Measurements from ENCODE around the gene DCDC2B. TPM values are rescaled to one million over a fixed set of nuclear protein-coding genes. Genes with fewer than 3 reads are reported as not detected.
"Not testable (repeated sequence)": the region's sequence is repeated elsewhere in the genome, so short reads cannot be mapped to it uniquely, and the experiment has no call there.

The DCDC2B gene
- total RNA-seq, 2 experiments from 2014 or later: not detected

DNA sequence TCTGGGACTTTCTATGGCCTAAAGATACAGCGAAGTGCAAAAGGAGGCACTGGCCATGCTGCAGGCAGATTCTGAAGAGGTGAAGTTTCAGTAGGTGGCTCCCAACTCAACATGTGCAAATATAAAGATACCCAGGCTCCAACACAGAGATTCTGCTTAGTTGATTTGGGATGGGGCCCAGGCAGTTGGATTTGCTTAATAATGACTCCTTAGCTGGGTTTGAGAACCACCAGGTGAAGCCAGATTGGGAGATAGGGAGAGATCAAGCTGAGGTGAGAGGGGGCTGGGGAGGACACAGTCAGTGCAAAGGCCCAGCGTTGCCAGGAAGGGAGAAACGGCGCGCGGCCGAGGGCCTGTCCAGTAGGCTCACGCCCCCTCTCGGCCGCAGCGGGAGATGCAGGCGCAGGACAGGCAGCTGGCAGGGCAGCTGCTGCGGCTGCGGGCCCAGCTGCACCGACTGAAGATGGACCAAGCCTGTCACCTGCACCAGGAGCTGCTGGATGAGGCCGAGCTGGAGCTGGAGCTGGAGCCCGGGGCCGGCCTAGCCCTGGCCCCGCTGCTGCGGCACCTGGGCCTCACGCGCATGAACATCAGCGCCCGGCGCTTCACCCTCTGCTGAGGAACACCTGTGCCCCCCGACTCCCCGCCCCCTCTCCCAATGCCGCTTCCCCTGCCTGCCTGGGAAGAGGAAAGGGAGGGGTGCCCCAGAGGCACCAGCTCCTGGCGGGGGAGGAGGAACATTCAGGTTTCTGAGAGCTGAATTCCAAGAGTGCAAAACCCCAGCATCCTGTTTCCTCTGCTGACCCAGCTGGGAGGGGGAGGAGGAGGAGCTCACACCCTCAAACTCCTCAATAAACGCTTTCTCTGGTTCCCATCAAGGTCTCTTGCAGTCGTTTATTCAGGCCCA lies 39.3 kb downstream of the DCDC2B start:
- intact Hi-C loops (cut with micrococcal nuclease): loop anchor here (1.0 to 2.0 kb wide), 2 partner anchors 8 to 25 kb away; partner anchors contain the start of genes EIF3I and TMEM234
- Mint-ChIP-seq H3K9me3 (no peaks in the 10 kb centered on the region), H3K4me1 (ENCODE audit: low read depth) (peaks cover 44% of the 10 kb centered on the region), H3K27ac (peak overlapping the region; percentile 97), H3K36me3 (peaks cover 19% of the 10 kb centered on the region), H3K4me3 (peak overlapping the region; percentile 60), H3K27me3 (no peaks in the 10 kb centered on the region)
- ChIA-PET POLR2A (interaction anchor here (0.6 to 4.3 kb wide), 8 partner anchors 7 to 88 kb away, joined by 3 to 37 read pairs (median 5); partner anchors contain the start of genes HDAC1 and MARCKSL1), CTCF (interaction anchor here (0.7 to 5.8 kb wide), 35 partner anchors 8 to 165 kb away, joined by 3 to 65 read pairs (median 4); partner anchors contain the start of genes BSDC1, CCDC28B, EIF3I and HDAC1)
- DNase-seq: peak; percentile 89

DNA sequence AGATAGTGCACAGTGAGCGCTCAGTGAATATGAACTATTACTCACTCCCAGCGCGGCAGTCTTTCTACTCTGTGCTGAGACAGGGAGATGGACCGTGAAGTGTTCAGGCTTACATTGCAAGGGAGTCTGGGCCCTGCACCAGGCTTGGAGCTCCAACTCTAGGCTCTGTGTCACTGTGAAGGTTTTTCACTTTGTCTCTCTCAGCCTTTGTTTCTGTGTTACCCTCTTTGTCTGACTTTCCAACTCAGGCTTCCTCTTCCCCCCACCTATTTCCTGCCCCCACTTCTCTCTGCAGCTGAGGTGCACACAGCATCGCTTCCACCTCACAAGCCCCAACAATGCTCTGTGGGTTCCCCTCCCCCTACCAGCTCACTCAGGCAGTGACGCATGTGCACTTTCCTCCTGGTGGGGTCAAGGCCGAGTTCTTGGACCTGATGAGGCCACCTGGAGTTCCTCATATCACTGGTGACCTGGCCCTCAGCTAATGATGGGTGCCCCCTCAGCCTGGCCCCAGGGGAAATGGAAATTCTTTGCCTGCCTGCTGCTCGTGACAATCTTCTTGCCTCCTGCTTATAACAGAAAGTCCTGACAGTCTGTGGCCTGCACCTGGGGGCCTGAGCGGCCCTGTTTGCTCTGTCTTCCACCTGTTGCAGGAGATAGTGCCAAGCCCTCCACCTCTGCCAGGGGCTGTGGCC lies 41.1 kb downstream of the DCDC2B start:
- POLR2A ChIA-PET: interaction anchor here (0.7 to 4.3 kb wide), 15 partner anchors 9 to 236 kb away, joined by 3 to 37 read pairs (median 3); partner anchors contain the start of genes BSDC1, HDAC1, KHDRBS1 and KPNA6
- intact Hi-C loops (cut with micrococcal nuclease): loop anchor here (1.0 to 2.0 kb wide), 7 partner anchors 23 to 145 kb away; partner anchors contain the start of genes BSDC1, EIF3I, HDAC1 and MARCKSL1
- H3K27ac Mint-ChIP-seq: peak overlapping the region; percentile 97
- peaks cover 49% of the 10 kb centered on the region for H3K4me1 Mint-ChIP-seq (ENCODE audit: low read depth)
- CTCF ChIA-PET: interaction anchor here (0.8 to 5.8 kb wide), 8 partner anchors 10 to 142 kb away, joined by 3 to 65 read pairs (median 24); partner anchors contain the start of genes EIF3I, HDAC1 and TMEM234
- H3K36me3 Mint-ChIP-seq: peaks cover 25% of the 10 kb centered on the region
- no peaks in the 10 kb centered on the region for H3K27me3 Mint-ChIP-seq
- peak overlapping the region; percentile 96 for H3K4me3 Mint-ChIP-seq
- H3K9me3 Mint-ChIP-seq: no peaks in the 10 kb centered on the region
- DNase-seq: peak; percentile 91

DNA sequence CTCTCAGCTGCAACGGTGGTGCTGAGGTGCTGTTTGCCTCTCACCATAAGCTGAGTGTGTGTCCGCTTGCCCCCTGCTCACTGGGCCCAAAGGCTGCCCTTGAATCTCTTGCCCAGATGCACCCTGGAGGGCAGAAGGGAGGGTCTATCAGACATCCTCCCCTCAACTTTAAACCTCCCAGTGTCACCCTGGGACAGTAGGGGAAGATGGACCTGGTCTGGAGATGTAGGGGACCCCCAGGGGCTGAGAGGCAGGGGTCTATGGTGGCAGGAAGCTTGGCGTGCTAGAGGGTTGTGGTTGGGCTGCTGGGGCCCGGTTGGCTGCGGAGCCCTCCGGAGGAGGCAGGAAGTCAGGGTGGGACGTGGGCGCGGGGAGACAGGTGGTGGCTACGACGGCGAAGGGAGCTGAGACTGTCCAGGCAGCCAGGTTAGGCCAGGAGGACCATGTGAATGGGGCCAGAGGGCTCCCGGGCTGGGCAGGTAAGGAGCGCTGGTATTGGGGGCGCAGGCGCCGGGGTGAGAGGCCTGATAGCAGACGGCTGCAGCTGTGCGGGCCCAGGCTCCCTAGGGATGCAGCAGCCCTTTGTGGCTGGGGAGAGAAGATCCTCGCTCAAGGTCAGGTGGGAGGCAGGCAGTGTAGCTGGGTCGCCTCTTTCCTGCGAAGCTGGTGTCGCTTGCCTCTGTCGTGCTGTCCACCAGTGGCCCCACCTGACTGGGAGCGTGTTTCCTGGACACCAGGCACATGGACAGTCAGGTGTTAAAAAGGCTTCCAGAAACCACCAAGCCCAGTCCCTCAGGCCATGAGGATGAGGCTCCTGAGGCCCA lies 42.2 kb downstream of the DCDC2B start, which contains the start of gene LCK:
LCK (plus strand) TSS at position 373 of the 824 bp plus-strand sequence. CDS start 23,065 bp downstream, outside the sequence.
- Mint-ChIP-seq H3K9me3 (no peaks in the 10 kb centered on the region), H3K27ac (peak within 1 kb of the TSS; percentile 97), H3K4me3 (peak within 1 kb of the TSS; percentile 96), H3K4me1 (ENCODE audit: low read depth) (peaks cover 53% of the 10 kb centered on the region), H3K27me3 (no peaks in the 10 kb centered on the region), H3K36me3 (peaks cover 28% of the 10 kb centered on the region)
- ChIA-PET CTCF (interaction anchor here (0.9 to 5.8 kb wide), 4 partner anchors 12 to 53 kb away, joined by 3 to 65 read pairs (median 40); partner anchors contain the start of gene HDAC1), POLR2A (interaction anchor here (0.7 to 4.3 kb wide), 10 partner anchors 8 to 143 kb away, joined by 3 to 37 read pairs (median 5); partner anchors contain the start of genes BSDC1, CCDC28B, HDAC1 and MARCKSL1)
- intact Hi-C loops (cut with micrococcal nuclease): loop anchor here (1.0 to 2.0 kb wide), 6 partner anchors 22 to 144 kb away; partner anchors contain the start of genes BSDC1, HDAC1, MARCKSL1 and TXLNA
- peak; percentile 89 for DNase-seq

DNA sequence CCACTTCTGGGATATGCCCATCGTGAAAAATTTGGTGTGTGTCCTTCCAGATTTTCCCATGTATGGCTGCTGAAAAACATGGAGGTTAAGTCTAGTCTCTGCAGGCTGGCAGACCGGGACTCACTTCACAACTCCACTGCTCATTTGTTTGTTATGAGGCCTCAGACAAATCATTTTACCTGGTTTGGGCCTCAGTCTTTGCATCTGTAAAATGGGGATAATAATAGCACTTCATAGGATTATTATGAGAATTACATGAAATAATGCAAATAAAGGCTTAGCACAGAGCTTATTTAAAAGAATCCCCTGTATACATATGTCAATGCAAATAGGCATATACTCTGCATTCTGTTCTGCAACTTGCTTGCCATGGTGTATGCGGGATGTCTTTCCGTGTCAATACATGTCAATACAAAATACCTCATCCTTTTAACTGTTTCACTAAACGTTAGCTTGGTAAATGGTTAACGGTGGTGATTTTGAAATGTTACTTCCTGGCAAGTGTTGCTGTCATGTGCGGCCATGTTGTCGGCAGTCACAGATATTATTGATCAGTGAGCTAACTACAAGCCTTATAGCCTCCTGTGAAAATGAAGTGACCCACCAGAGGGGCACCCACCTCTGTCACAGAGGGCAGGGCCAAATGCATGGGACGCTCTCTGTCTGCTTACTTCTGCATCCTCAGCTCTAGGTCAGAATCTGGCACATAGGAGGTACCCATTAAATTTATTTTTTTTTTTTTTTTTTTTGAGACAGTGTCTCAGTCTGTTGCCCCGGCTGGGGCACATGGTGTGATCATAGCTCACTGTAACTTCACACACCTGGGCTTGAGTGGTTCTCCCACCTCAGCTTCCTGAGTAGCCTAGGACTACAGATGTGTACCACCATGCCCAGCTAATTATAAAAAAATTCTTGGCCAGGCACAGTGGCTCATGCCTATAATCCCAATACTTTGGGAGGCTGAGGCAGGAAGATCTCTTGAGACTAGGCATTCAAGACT lies 46.5 kb downstream of the DCDC2B start:
- ChIA-PET CTCF (interaction anchor here (0.6 to 2.8 kb wide), 6 partner anchors 10 to 579 kb away, joined by 3 to 7 read pairs (median 3); partner anchors contain the start of genes HDAC1 and TXLNA), POLR2A (interaction anchor here (0.5 to 1.8 kb wide), 6 partner anchors 8 to 81 kb away, joined by 3 to 13 read pairs (median 4); partner anchors contain the start of genes HDAC1, MARCKSL1 and TXLNA)
- H3K4me1 Mint-ChIP-seq (ENCODE audit: low read depth): peaks cover 42% of the 10 kb centered on the region
- H3K27me3 Mint-ChIP-seq: no peaks in the 10 kb centered on the region
- peak overlapping the region; percentile 93 for H3K27ac Mint-ChIP-seq
- H3K4me3 Mint-ChIP-seq: peak overlapping the region; percentile 77
- DNase-seq: peak; percentile 53
- peaks cover 41% of the 10 kb centered on the region for H3K36me3 Mint-ChIP-seq
- intact Hi-C loops (cut with micrococcal nuclease): loop anchor here (1.0 kb wide), 1 partner anchor 8 kb away; no protein-coding TSS in a partner anchor
- H3K9me3 Mint-ChIP-seq: no peaks in the 10 kb centered on the region

DNA sequence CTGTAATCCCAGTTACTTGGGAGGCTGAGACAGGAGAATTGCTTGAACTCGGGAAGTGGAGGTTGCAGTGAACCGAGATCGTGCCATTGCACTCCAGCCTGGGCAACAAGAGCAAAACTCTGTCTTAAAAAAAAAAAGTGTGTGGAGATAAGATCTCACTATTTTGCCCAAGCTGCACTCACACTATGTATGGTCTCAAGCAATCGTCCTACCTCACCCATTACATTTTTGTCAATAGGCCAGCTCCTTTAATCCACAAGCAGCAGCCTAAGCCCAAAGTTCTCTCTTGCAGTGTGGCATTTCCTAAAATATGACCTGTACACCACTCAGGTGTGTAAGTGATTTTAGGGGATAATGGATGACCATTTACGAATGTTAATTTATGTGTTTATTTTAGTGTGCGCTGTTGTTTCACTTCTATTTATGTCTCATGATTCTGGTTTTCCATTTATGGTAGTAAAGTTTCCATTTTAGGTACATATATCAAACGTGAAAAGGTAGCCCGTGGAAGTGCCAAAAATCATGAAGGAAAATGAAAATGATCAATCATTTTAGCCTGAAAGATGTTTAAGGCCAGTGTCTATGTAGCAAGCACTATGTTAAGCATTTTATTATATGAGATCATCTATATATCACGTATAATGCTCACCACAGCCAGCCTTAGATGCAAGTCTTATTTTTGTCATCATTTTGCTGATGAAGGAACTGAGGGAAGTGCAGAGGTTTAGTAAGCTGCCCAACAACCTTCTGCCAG lies 47.8 kb downstream of the DCDC2B start:
- ChIA-PET CTCF (interaction anchor here (0.7 to 1.3 kb wide), 4 partner anchors 8 to 14 kb away, joined by 3 to 6 read pairs (median 4); no protein-coding TSS in a partner anchor), POLR2A (interaction anchor here (0.8 to 1.8 kb wide), 2 partner anchors 77 to 79 kb away, joined by 3 to 6 read pairs; partner anchors contain the start of genes MARCKSL1 and TXLNA)
- peak overlapping the region; percentile 78 for H3K4me3 Mint-ChIP-seq
- no peaks in the 10 kb centered on the region for H3K9me3 Mint-ChIP-seq
- peaks cover 41% of the 10 kb centered on the region for H3K36me3 Mint-ChIP-seq
- peak overlapping the region; percentile 96 for H3K27ac Mint-ChIP-seq
- intact Hi-C loops (cut with micrococcal nuclease): no loop called here
- DNase-seq: no peak
- peaks cover 39% of the 10 kb centered on the region for H3K4me1 Mint-ChIP-seq (ENCODE audit: low read depth)
- H3K27me3 Mint-ChIP-seq: no peaks in the 10 kb centered on the region

DNA sequence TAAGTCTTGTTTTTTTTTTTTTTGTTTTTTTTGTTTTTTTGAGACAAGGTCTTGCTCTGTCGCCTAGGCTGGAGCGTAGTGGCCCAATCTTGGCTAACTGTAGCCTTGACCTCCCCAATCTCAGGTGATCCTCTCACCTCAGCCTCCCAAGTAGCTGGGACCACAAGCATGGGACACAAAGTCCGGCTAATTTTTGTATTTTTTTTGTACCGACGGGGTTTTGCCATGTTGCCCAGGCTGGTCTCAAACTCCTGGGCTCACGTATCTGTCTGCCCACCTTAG lies 48.3 kb downstream of the DCDC2B start:
- Mint-ChIP-seq H3K4me1 (ENCODE audit: low read depth) (peaks cover 39% of the 10 kb centered on the region), H3K36me3 (peaks cover 36% of the 10 kb centered on the region), H3K9me3 (no peaks in the 10 kb centered on the region), H3K4me3 (peak overlapping the region; percentile 78), H3K27ac (peak overlapping the region; percentile 96), H3K27me3 (no peaks in the 10 kb centered on the region)
- ChIA-PET CTCF (interaction anchor here (1.3 kb wide), 1 partner anchor 9 kb away, joined by 4 read pairs; no protein-coding TSS in a partner anchor), POLR2A (interaction anchor here (0.8 kb wide), 1 partner anchor 79 kb away, joined by 3 read pairs; the partner anchor contains the start of gene MARCKSL1)
- intact Hi-C loops (cut with micrococcal nuclease): no loop called here
- no peak for DNase-seq

DNA sequence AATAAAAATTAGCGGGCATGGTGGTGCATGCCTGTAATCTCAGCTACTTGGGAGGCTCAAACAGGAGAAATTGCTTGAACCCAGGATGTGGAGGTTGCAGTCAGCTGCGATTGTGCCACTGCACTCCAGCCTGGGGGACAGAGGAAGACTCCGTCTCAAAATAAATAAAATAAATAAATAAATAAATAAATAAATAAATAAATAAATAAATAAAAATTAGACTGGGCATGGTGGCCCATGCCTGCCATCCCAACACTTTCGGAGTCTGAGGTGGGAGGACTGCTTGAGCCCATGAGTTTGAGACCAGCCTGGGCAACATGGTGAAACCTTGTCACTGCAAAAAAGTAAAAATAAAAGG lies 54.3 kb downstream of the DCDC2B start:
- H3K36me3 Mint-ChIP-seq: peaks cover 21% of the 10 kb centered on the region
- not testable (repeated sequence) for H3K27ac Mint-ChIP-seq, DNase-seq, H3K4me3 Mint-ChIP-seq, H3K9me3 Mint-ChIP-seq, H3K27me3 Mint-ChIP-seq
- intact Hi-C loops (cut with micrococcal nuclease): loop anchor here (1.0 kb wide), 1 partner anchor 8 kb away; no protein-coding TSS in a partner anchor
- H3K4me1 Mint-ChIP-seq (ENCODE audit: low read depth): peaks cover 54% of the 10 kb centered on the region
- ChIA-PET POLR2A (interaction anchor here (1.1 kb wide), 1 partner anchor 12 kb away, joined by 3 read pairs; the partner anchor contains the start of gene LCK), CTCF (interaction anchor here (1.0 to 4.0 kb wide), 3 partner anchors 9 to 23 kb away, joined by 3 to 17 read pairs (median 5); partner anchors contain the start of gene FAM167B)

DNA sequence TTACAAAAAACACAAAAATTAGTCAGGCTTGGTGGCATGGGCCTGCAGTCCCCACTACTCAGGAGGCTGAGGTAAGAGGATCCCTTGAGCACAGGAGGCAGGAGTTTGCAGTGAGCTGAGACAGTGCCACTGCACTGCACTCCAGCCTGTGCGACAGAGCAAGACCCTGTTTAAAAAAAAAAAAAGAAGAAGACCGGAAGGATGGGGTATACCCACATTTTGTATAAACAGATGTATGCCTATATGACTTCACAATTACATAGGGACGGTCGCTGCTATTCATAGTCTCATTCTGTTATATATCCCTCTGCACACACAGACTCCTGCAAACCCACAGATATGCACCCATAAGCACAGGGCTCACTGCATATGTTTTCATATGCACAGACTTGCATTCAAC lies 54.9 kb downstream of the DCDC2B start:
- ChIA-PET POLR2A (no interaction called here), CTCF (interaction anchor here (1.0 to 4.0 kb wide), 3 partner anchors 10 to 23 kb away, joined by 3 to 17 read pairs (median 5); partner anchors contain the start of gene FAM167B)
- Mint-ChIP-seq H3K27me3 (no peaks in the 10 kb centered on the region), H3K9me3 (no peaks in the 10 kb centered on the region), H3K27ac (peak overlapping the region; percentile 85), H3K4me1 (ENCODE audit: low read depth) (peaks cover 52% of the 10 kb centered on the region), H3K4me3 (no peak overlapping the region), H3K36me3 (peaks cover 20% of the 10 kb centered on the region)
- intact Hi-C loops (cut with micrococcal nuclease): loop anchor here (1.0 kb wide), 2 partner anchors 8 to 10 kb away; no protein-coding TSS in a partner anchor
- DNase-seq: peak; percentile 50

Measured in activated CD4-positive, alpha-beta memory T cell treated with anti-CD3 and anti-CD28 coated beads for 36 hours (primary cell).